NT2/D1 (cell line): ENCODE results near the gene EDN3.

Source experiments
- YY1 ChIP-seq: IDR thresholded peaks from 2 replicates; pipeline ENCODE4 v1.6.1; 2011; ENCODE audit not compliant: insufficient read length, insufficient read depth
- ZNF274 ChIP-seq: IDR thresholded peaks from 2 replicates; pipeline ENCODE4 v1.6.1; 2011; ENCODE audit warnings: mild to moderate bottlenecking, low read depth, low read length

DNA sequence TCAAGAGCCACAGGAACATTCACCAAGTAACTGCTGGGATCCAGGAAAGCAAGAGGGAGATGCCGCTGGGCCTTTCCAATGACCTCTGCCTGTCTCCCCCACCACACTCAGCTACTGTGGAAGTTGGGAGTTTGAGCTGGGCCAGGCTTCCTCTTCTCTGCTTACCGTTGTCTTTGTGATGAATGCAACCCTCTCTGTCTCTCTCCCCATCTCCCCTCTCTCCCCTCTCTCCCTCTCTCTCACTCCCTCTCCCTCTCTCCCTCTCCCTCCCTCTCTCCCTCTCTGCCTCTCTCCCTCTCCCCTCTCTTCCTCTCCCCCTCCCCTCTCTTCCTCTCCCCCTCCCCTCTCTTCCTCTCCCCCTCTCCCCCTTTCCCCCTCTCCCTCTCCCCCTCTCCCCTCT, 54.8 kb downstream of the EDN3 start:
- TF ChIP-seq YY1, result no peak
- TF ChIP-seq ZNF274, result no peak
